GM23338 (cell line): Measurements from ENCODE around the gene AOAH. TPM values are rescaled to one million over a fixed set of nuclear protein-coding genes. Genes with fewer than 3 reads are reported as not detected.

Source experiments
- ATAC-seq: fragments of 200-7000 bp; cut with Tn5 transposase; 3 replicates; pipeline ENCODE4 v1.9.1; 2020
- DNase-seq: peaks from one replicate; pipeline ENCODE4 v3.0.0-alpha.2; 2015; ENCODE audit warnings: low spot score
- H2AFZ ChIP-seq: fragments of 200-600 bp; sonication (generic); 2 replicates; pipeline ENCODE4 v1.8.0; 2016; ENCODE audit warnings: antibody characterized with exemption, mild to moderate bottlenecking, moderate library complexity
- H3F3A ChIP-seq: fragments of 200-600 bp; sonication (generic); replicated peaks from 2 replicates; pipeline ENCODE4 v1.8.0; 2017; ENCODE audit warnings: antibody characterized with exemption, mixed run types, low read depth
- H3K27ac ChIP-seq: fragments of 200-600 bp; sonication (generic); 2 replicates; pipeline ENCODE4 v1.6.1; 2016; ENCODE audit warnings: low read depth
- H3K27me3 ChIP-seq: fragments of 200-600 bp; sonication (generic); 2 replicates; pipeline ENCODE4 v1.8.0; 2016; ENCODE audit warnings: mild to moderate bottlenecking, mixed run types, moderate library complexity; ENCODE audit not compliant: insufficient read depth
- H3K36me3 ChIP-seq: fragments of 200-600 bp; sonication (generic); 2 replicates; pipeline ENCODE4 v1.8.0; 2016; ENCODE audit warnings: mild to moderate bottlenecking; ENCODE audit not compliant: insufficient read depth
- H3K4me1 ChIP-seq: fragments of 200-600 bp; sonication (generic); 2 replicates; pipeline ENCODE4 v1.8.0; 2016; ENCODE audit warnings: mild to moderate bottlenecking, moderate library complexity; ENCODE audit not compliant: insufficient read depth
- H3K4me2 ChIP-seq: fragments of 200-600 bp; sonication (generic); 2 replicates; pipeline ENCODE4 v1.7.1; 2017; ENCODE audit warnings: mixed run types
- H3K4me3 ChIP-seq: fragments of 200-600 bp; sonication (generic); 2 replicates; pipeline ENCODE4 v1.6.1; 2016; ENCODE audit warnings: mixed run types
- H3K79me2 ChIP-seq: fragments of 200-600 bp; sonication (generic); replicated peaks from 2 replicates; pipeline ENCODE4 v1.8.0; 2017; ENCODE audit warnings: mild to moderate bottlenecking; ENCODE audit not compliant: insufficient read depth
- H3K9me2 ChIP-seq: fragments of 200-600 bp; sonication (generic); 2 replicates; pipeline ENCODE4 v1.8.0; 2017; ENCODE audit not compliant: insufficient read depth
- H4K20me1 ChIP-seq: fragments of 200-600 bp; sonication (generic); replicated peaks from 2 replicates; pipeline ENCODE4 v1.8.0; 2017; ENCODE audit warnings: mild to moderate bottlenecking; ENCODE audit not compliant: insufficient read depth
- H3K27ac Mint-ChIP-seq: 2 replicates; pipeline ENCODE4 v1.8.0; 2020; ENCODE audit warnings: inconsistent platforms, mild to moderate bottlenecking, moderate library complexity, mixed read lengths
- H3K27me3 Mint-ChIP-seq: 3 replicates; pipeline ENCODE4 v1.8.0; 2022; ENCODE audit warnings: low read depth, mild to moderate bottlenecking, moderate library complexity, mixed read lengths, inconsistent platforms; ENCODE audit not compliant: insufficient read depth, poor library complexity
- H3K36me3 Mint-ChIP-seq: 3 replicates; pipeline ENCODE4 v1.8.0; 2021; ENCODE audit warnings: low read depth, mild to moderate bottlenecking, inconsistent platforms, moderate library complexity, mixed read lengths
- H3K4me1 Mint-ChIP-seq: 3 replicates; pipeline ENCODE4 v1.8.0; 2020; ENCODE audit warnings: mild to moderate bottlenecking, inconsistent platforms, mixed read lengths
- H3K4me3 Mint-ChIP-seq: 3 replicates; pipeline ENCODE4 v1.8.0; 2021; ENCODE audit warnings: moderate library complexity, mild to moderate bottlenecking, inconsistent platforms, mixed read lengths
- H3K9me3 Mint-ChIP-seq: 3 replicates; pipeline ENCODE4 v1.8.0; 2020; ENCODE audit warnings: moderate library complexity, mild to moderate bottlenecking, inconsistent platforms, mixed read lengths
- EZH2phosphoT487 ChIP-seq: fragments of 200-600 bp; sonication (generic); IDR thresholded peaks from one replicate; pipeline ENCODE4 v1.8.1; 2018; ENCODE audit warnings: antibody characterized with exemption; ENCODE audit not compliant: unreplicated experiment
- NANOG ChIP-seq: IDR thresholded peaks from 2 replicates; pipeline ENCODE4 v1.6.1; 2016; ENCODE audit warnings: antibody characterized with exemption, borderline replicate concordance
- STAT1 ChIP-seq: IDR thresholded peaks from one replicate; pipeline ENCODE4 v1.6.1; 2016; ENCODE audit warnings: antibody characterized with exemption; ENCODE audit not compliant: unreplicated experiment
- ZNF114 ChIP-seq: fragments of 250-450 bp; sonication (Bioruptor Pico); IDR thresholded peaks from 2 replicates; pipeline ENCODE4 v1.5.0; 2020; ENCODE audit warnings: mild to moderate bottlenecking, moderate library complexity
- polyA plus RNA-seq: library from polyadenylated mRNA; unstranded; fragments of >200 nt; fragmentation: Nextera tagmentation; extraction: Ambion mirVana; gene quantifications from 2 replicates; pipeline ENCODE4 v1.2.1, GENCODE V29; 2016
- total RNA-seq: library from RNA; depleted of rRNA; stranded (reverse); fragments of >200 nt; shearing (Covaris generic); gene quantifications from 2 replicates; pipeline ENCODE4 v1.2.3, GENCODE V29; 2014
- TF ChIP-seq, protein P1 (sequence below), 2 experiments: fragments of 200-600 bp in 1 of 2; sonication (generic) in 1 of 2; conservative IDR thresholded peaks; 2 replicates each; pipeline versions ENCODE4 v1.5.1 to v1.6.1; 2016 to 2017; ENCODE audit warnings: antibody characterized with exemption in 2 of 2, low read depth in 2 of 2, mild to moderate bottlenecking in 2 of 2, moderate library complexity in 1 of 2
- TF ChIP-seq, protein P2 (sequence below): fragments of 250-450 bp; sonication (Bioruptor Pico); IDR thresholded peaks from 2 replicates; pipeline ENCODE4 v1.5.0; 2020; ENCODE audit warnings: mild to moderate bottlenecking, moderate library complexity
- TF ChIP-seq, protein P3 (sequence below): IDR thresholded peaks from 2 replicates; pipeline ENCODE4 v1.6.1; 2016; ENCODE audit warnings: antibody characterized with exemption

The AOAH gene
- total and polyA plus RNA-seq, 2 experiments from 2014 or later = not detected

DNA sequence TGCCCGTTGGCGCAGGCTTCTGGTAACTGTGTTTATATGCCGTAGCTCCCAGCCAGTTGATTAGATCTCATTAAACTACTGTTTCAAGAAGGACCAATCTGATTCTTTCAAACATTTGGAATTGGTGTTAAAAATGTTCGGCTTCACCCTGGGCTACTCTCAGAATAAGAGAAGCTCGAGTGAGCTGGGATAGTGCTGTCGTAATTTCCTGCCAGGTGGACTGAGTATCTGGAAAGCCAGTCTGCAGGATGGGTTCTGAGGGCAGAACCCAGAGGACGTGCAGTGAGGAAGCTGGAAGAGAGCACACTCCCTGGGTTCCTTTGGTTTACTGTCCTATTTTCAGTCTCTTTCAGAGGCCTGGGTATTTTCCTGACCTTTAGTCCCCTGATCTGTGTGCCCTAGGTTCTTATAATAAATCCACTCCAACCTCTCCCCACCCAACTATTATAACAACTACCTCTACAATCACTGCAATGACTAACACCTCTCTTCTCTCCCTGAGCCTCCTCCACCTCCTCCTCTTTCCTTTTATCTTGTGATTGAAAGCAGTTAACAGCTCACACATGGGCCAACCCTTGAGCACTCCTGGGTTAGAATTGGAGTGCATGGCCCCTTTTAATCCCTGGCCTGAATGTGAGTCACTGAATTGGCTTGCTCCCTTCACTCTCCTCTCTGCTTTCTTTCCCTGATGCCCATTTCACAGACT, 63.0 kb downstream of the AOAH start:
- no peak overlapping the region; the same call in 1 of the 2 replicates for H3K27ac ChIP-seq

More for the DNA sequence above, 63.0 kb downstream of the AOAH start:
- Histone ChIP-seq H3K36me3 (no peaks in the 10 kb centered on the region), H3K79me2 (no peaks in the 10 kb centered on the region), H3K4me1 (peaks cover 43% of the 10 kb centered on the region), H3K4me3 (no peak overlapping the region), H3K4me2 (0 out of 2 replicates have a peak overlapping the region, but pooled peaks have one; percentile 31), H3K27me3 (no peaks in the 10 kb centered on the region), H3F3A (no peaks in the 10 kb centered on the region), H4K20me1 (no peaks in the 10 kb centered on the region), H2AFZ (peak overlapping the region; percentile 28; the same call in 1 of the 2 replicates), H3K9me2 (no peaks in the 10 kb centered on the region)
- Mint-ChIP-seq H3K9me3 (no peaks in the 10 kb centered on the region; the same call in 2 of the 3 replicates), H3K27me3 (peaks cover 4% of the 10 kb centered on the region), H3K4me3 (no peak overlapping the region), H3K4me1 (peaks cover 47% of the 10 kb centered on the region), H3K27ac (no peak overlapping the region), H3K36me3 (no peaks in the 10 kb centered on the region)
- ATAC-seq (peak; percentile 48), DNase-seq (peak; percentile 37)
- TF ChIP-seq, protein P1, sequence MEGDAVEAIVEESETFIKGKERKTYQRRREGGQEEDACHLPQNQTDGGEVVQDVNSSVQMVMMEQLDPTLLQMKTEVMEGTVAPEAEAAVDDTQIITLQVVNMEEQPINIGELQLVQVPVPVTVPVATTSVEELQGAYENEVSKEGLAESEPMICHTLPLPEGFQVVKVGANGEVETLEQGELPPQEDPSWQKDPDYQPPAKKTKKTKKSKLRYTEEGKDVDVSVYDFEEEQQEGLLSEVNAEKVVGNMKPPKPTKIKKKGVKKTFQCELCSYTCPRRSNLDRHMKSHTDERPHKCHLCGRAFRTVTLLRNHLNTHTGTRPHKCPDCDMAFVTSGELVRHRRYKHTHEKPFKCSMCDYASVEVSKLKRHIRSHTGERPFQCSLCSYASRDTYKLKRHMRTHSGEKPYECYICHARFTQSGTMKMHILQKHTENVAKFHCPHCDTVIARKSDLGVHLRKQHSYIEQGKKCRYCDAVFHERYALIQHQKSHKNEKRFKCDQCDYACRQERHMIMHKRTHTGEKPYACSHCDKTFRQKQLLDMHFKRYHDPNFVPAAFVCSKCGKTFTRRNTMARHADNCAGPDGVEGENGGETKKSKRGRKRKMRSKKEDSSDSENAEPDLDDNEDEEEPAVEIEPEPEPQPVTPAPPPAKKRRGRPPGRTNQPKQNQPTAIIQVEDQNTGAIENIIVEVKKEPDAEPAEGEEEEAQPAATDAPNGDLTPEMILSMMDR (conservative IDR thresholded peaks at IDR 0.05; ENCODE audit: low read depth in 2 of 2) = no peak
- no peak for TF ChIP-seq EZH2phosphoT487
- no peak for TF ChIP-seq STAT1
- TF ChIP-seq, protein P2, sequence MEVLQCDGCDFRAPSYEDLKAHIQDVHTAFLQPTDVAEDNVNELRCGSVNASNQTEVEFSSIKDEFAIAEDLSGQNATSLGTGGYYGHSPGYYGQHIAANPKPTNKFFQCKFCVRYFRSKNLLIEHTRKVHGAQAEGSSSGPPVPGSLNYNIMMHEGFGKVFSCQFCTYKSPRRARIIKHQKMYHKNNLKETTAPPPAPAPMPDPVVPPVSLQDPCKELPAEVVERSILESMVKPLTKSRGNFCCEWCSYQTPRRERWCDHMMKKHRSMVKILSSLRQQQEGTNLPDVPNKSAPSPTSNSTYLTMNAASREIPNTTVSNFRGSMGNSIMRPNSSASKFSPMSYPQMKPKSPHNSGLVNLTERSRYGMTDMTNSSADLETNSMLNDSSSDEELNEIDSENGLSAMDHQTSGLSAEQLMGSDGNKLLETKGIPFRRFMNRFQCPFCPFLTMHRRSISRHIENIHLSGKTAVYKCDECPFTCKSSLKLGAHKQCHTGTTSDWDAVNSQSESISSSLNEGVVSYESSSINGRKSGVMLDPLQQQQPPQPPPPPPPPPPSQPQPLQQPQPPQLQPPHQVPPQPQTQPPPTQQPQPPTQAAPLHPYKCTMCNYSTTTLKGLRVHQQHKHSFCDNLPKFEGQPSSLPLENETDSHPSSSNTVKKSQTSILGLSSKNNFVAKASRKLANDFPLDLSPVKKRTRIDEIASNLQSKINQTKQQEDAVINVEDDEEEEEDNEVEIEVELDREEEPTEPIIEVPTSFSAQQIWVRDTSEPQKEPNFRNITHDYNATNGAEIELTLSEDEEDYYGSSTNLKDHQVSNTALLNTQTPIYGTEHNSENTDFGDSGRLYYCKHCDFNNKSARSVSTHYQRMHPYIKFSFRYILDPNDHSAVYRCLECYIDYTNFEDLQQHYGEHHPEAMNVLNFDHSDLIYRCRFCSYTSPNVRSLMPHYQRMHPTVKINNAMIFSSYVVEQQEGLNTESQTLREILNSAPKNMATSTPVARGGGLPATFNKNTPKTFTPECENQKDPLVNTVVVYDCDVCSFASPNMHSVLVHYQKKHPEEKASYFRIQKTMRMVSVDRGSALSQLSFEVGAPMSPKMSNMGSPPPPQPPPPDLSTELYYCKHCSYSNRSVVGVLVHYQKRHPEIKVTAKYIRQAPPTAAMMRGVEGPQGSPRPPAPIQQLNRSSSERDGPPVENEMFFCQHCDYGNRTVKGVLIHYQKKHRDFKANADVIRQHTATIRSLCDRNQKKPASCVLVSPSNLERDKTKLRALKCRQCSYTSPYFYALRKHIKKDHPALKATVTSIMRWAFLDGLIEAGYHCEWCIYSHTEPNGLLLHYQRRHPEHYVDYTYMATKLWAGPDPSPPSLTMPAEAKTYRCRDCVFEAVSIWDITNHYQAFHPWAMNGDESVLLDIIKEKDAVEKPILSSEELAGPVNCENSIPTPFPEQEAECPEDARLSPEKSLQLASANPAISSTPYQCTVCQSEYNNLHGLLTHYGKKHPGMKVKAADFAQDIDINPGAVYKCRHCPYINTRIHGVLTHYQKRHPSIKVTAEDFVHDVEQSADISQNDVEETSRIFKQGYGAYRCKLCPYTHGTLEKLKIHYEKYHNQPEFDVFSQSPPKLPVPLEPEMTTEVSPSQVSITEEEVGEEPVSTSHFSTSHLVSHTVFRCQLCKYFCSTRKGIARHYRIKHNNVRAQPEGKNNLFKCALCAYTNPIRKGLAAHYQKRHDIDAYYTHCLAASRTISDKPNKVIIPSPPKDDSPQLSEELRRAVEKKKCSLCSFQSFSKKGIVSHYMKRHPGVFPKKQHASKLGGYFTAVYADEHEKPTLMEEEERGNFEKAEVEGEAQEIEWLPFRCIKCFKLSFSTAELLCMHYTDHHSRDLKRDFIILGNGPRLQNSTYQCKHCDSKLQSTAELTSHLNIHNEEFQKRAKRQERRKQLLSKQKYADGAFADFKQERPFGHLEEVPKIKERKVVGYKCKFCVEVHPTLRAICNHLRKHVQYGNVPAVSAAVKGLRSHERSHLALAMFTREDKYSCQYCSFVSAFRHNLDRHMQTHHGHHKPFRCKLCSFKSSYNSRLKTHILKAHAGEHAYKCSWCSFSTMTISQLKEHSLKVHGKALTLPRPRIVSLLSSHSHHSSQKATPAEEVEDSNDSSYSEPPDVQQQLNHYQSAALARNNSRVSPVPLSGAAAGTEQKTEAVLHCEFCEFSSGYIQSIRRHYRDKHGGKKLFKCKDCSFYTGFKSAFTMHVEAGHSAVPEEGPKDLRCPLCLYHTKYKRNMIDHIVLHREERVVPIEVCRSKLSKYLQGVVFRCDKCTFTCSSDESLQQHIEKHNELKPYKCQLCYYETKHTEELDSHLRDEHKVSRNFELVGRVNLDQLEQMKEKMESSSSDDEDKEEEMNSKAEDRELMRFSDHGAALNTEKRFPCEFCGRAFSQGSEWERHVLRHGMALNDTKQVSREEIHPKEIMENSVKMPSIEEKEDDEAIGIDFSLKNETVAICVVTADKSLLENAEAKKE (CRISPR knock-in tag) = no peak
- TF ChIP-seq ZNF114 = no peak
- TF ChIP-seq NANOG = no peak
- TF ChIP-seq, protein P3, sequence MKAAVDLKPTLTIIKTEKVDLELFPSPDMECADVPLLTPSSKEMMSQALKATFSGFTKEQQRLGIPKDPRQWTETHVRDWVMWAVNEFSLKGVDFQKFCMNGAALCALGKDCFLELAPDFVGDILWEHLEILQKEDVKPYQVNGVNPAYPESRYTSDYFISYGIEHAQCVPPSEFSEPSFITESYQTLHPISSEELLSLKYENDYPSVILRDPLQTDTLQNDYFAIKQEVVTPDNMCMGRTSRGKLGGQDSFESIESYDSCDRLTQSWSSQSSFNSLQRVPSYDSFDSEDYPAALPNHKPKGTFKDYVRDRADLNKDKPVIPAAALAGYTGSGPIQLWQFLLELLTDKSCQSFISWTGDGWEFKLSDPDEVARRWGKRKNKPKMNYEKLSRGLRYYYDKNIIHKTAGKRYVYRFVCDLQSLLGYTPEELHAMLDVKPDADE = no peak
